Measurements from ENCODE around the gene EPAS1. TPM values are rescaled to one million over a fixed set of nuclear protein-coding genes. Genes with fewer than 3 reads are reported as not detected.

Gene EPAS1
- total and polyA plus RNA-seq, 2 of the 8 experiments (the other 6 are each of a cell fraction or from before 2014, with no cell fraction given) = 2.0 to 4.9 TPM

- DNase-seq (ENCODE audit: low read depth in 1 of 2, low spot score in 2 of 2) = no peak
- POLR2A ChIA-PET (ENCODE audit: partially characterized antibody) = interaction anchor here (1.0 kb wide), 1 partner anchor 27 kb away, joined by 3 read pairs; the partner anchor contains the start of gene EPAS1
- CTCF ChIA-PET (ENCODE audit: partially characterized antibody) = no interaction called here
- Histone ChIP-seq H4K5ac (ENCODE audit: insufficient read length, low read depth, low read length) (no peak overlapping the region), H3K56ac (replicated peaks; ENCODE audit: insufficient read length, low read depth, low read length) (no peak overlapping the region), H2BK20ac (ENCODE audit: low read length) (no peak overlapping the region), H2BK5ac (ENCODE audit: low read depth, low read length) (no peak overlapping the region), H4K20me1 (replicated peaks in 1 of 2; ENCODE audit: control insufficient read depth in 1 of 2, insufficient read depth in 2 of 2, low read length in 2 of 2) (no peaks in the 10 kb centered on the region), H3K79me1 (ENCODE audit: low read depth, low read length) (no peaks in the 10 kb centered on the region), H3K18ac (ENCODE audit: extremely low read depth, low read length) (no peak overlapping the region), H3K4ac (replicated peaks; ENCODE audit: insufficient read length, low read depth, low read length) (no peak overlapping the region), H3K27ac (ENCODE audit: low read depth, low read length) (no peak overlapping the region), H3K4me2 (ENCODE audit: insufficient read depth in 1 of 2, low read depth in 2 of 2, low read length in 2 of 2) (no peak overlapping the region), H3K14ac (ENCODE audit: insufficient read length) (no peak overlapping the region), H2AK5ac (ENCODE audit: low read depth, low read length) (no peak overlapping the region), H3K23ac (ENCODE audit: insufficient read length) (no peak overlapping the region), H3K36me3 (ENCODE audit: control insufficient read depth in 2 of 4, insufficient read depth in 4 of 4, low read length in 3 of 4) (no peaks in the 10 kb centered on the region), H4K91ac (replicated peaks; ENCODE audit: insufficient read length, low read length) (no peak overlapping the region), H3K4me1 (replicated peaks in 1 of 4; ENCODE audit: control insufficient read depth in 3 of 4, insufficient read depth in 4 of 4, low read length in 3 of 4) (peaks cover 0 to 3% (median 1%) of the 10 kb centered on the region in 4 experiments; a peak in 1 of 7 replicates), H2BK120ac (replicated peaks; ENCODE audit: low read depth, low read length) (no peak overlapping the region), H3K4me3 (ENCODE audit: extremely low read depth in 1 of 4, insufficient read depth in 2 of 4, low read depth in 3 of 4, low read length in 4 of 4) (no peak overlapping the region), H3K23me2 (ENCODE audit: low read depth, low read length) (no peaks in the 10 kb centered on the region), H4K8ac (ENCODE audit: extremely low read depth, insufficient read depth, low read length) (no peak overlapping the region), H3K27me3 (replicated peaks in 1 of 4; ENCODE audit: control insufficient read depth in 3 of 4, extremely low read depth in 1 of 4, insufficient read depth in 3 of 4, low read length in 3 of 4) (peaks cover 0 to 1% (median 0%) of the 10 kb centered on the region in 4 experiments; a peak in 3 of 7 replicates), H2BK15ac (ENCODE audit: low read length) (no peak overlapping the region), H3K9me3 (ENCODE audit: insufficient read depth in 2 of 2, low read depth in 1 of 2, low read length in 1 of 2) (no peaks in the 10 kb centered on the region), H2BK12ac (ENCODE audit: low read depth, low read length) (no peak overlapping the region), H3K9ac (replicated peaks in 1 of 4; ENCODE audit: extremely low read depth in 1 of 4, low read depth in 3 of 4, low read length in 3 of 4) (no peak overlapping the region), H2AFZ (ENCODE audit: low read length) (no peak overlapping the region), H3K79me2 (ENCODE audit: control insufficient read depth in 1 of 2, insufficient read depth in 2 of 2, low read length in 2 of 2) (no peaks in the 10 kb centered on the region)
- no peak for FAIRE-seq
- 96% methylated on average over 4 of the region's 4 CpGs; no CpG with 5 or more reads in 1 of the 2 experiments for WGBS, 2 experiments (ENCODE audit: extremely low coverage in 1 of 2, insufficient coverage in 1 of 2, insufficient read length in 1 of 2, insufficient replicate concordance in 2 of 2, low coverage in 1 of 2, low lambda C conversion rate in 2 of 2, missing lambda C conversion rate in 1 of 2)
- TF ChIP-seq PHF8 (conservative IDR thresholded peaks at IDR 0.05; ENCODE audit: low read depth, low read length) = no peak
- no peak for TF ChIP-seq EGR1 (IDR thresholded peaks at IDR 0.05; ENCODE audit: borderline replicate concordance, low read depth, low read length)
- no peak for TF ChIP-seq EP300 (IDR thresholded peaks at IDR 0.05; ENCODE audit: borderline replicate concordance in 1 of 2, low read depth in 2 of 2, low read length in 2 of 2)
- TF ChIP-seq EZH2 (IDR thresholded peaks at IDR 0.05; ENCODE audit: low read depth, low read length, severe bottlenecking) = no peak
- no peak for TF ChIP-seq RFX5 (IDR thresholded peaks at IDR 0.05; ENCODE audit: borderline replicate concordance, low read depth, low read length)
- no peak for TF ChIP-seq MAX (IDR thresholded peaks at IDR 0.05)
- TF ChIP-seq CBX5 (IDR thresholded peaks at IDR 0.05; ENCODE audit: low read depth, low read length) = no peak
- TF ChIP-seq GABPA (IDR thresholded peaks at IDR 0.05; ENCODE audit: borderline replicate concordance, insufficient read depth, low read length) = no peak
- no peak for TF ChIP-seq FOSL1 (IDR thresholded peaks at IDR 0.05; ENCODE audit: insufficient read depth, low read depth, low read length)
- TF ChIP-seq JUN (IDR thresholded peaks at IDR 0.05; ENCODE audit: low read depth, low read length) = no peak
- no peak for TF ChIP-seq POLR2AphosphoS5 (IDR thresholded peaks at IDR 0.05; ENCODE audit: low read depth, low read length)
- no peak for TF ChIP-seq KDM4A (IDR thresholded peaks at IDR 0.05; ENCODE audit: low read depth, low read length, severe bottlenecking)
- TF ChIP-seq SP2 (IDR thresholded peaks at IDR 0.05; ENCODE audit: low read length) = no peak
Measured at GRCh38 chr2:46323730-46324129, 26.5 kb downstream of the EPAS1 start.
